PFSK-1 (cell line): ENCODE data around the gene SLC6A5.

ENCODE experiments used
- POLR2AphosphoS5 ChIP-seq: IDR thresholded peaks from 2 replicates; pipeline ENCODE4 v1.6.1; 2012; ENCODE audit warnings: low read depth, mild to moderate bottlenecking, control low read depth, low read length, moderate library complexity
- SIN3A ChIP-seq: IDR thresholded peaks from 2 replicates; pipeline ENCODE4 v1.6.1; 2012; ENCODE audit warnings: mild to moderate bottlenecking, low read length, moderate library complexity, borderline replicate concordance; ENCODE audit not compliant: insufficient read depth
- TAF1 ChIP-seq: IDR thresholded peaks from 2 replicates; pipeline ENCODE4 v1.6.1; 2012; ENCODE audit warnings: low read length, control low read depth, borderline replicate concordance; ENCODE audit not compliant: insufficient read depth
- TF ChIP-seq, protein P1 (sequence below), 2 experiments: IDR thresholded peaks; 2 replicates each; pipeline versions ENCODE4 v1.6.1 to v1.8.0; 2011 to 2012; ENCODE audit warnings: low read depth in 2 of 2, low read length in 2 of 2, control low read depth in 1 of 2, inconsistent platforms in 1 of 2, mild to moderate bottlenecking in 1 of 2, moderate library complexity in 1 of 2; ENCODE audit not compliant: insufficient read depth in 1 of 2

GRCh38 chr11:20592741-20593140, 6.7 kb upstream of the SLC6A5 start:
- no peak for TF ChIP-seq POLR2AphosphoS5
- no peak for TF ChIP-seq TAF1
- TF ChIP-seq, protein P1, sequence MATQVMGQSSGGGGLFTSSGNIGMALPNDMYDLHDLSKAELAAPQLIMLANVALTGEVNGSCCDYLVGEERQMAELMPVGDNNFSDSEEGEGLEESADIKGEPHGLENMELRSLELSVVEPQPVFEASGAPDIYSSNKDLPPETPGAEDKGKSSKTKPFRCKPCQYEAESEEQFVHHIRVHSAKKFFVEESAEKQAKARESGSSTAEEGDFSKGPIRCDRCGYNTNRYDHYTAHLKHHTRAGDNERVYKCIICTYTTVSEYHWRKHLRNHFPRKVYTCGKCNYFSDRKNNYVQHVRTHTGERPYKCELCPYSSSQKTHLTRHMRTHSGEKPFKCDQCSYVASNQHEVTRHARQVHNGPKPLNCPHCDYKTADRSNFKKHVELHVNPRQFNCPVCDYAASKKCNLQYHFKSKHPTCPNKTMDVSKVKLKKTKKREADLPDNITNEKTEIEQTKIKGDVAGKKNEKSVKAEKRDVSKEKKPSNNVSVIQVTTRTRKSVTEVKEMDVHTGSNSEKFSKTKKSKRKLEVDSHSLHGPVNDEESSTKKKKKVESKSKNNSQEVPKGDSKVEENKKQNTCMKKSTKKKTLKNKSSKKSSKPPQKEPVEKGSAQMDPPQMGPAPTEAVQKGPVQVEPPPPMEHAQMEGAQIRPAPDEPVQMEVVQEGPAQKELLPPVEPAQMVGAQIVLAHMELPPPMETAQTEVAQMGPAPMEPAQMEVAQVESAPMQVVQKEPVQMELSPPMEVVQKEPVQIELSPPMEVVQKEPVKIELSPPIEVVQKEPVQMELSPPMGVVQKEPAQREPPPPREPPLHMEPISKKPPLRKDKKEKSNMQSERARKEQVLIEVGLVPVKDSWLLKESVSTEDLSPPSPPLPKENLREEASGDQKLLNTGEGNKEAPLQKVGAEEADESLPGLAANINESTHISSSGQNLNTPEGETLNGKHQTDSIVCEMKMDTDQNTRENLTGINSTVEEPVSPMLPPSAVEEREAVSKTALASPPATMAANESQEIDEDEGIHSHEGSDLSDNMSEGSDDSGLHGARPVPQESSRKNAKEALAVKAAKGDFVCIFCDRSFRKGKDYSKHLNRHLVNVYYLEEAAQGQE (IDR thresholded peaks at IDR 0.05; ENCODE audit: insufficient read depth in 1 of 2, low read depth in 2 of 2, low read length in 2 of 2), result no peak
- no peak for TF ChIP-seq SIN3A
